IPS-15b (cell line): Measurements from ENCODE around the gene ZNF417.
"Not testable (repeated sequence)": the region's sequence is repeated elsewhere in the genome, so short reads cannot be mapped to it uniquely, and the experiment has no call there.

ENCODE experiments used
- H3K27me3 ChIP-seq: one replicate; pipeline ENCODE4 v1.6.1; 2013; ENCODE audit warnings: low read length; ENCODE audit not compliant: control insufficient read depth, insufficient read depth
- H3K36me3 ChIP-seq: one replicate; pipeline ENCODE4 v1.6.1; 2013; ENCODE audit warnings: low read length; ENCODE audit not compliant: control insufficient read depth, insufficient read depth
- H3K4me1 ChIP-seq: one replicate; pipeline ENCODE4 v1.6.1; 2013; ENCODE audit warnings: mild to moderate bottlenecking, low read length; ENCODE audit not compliant: control insufficient read depth, insufficient read depth
- H3K4me3 ChIP-seq: one replicate; pipeline ENCODE4 v1.5.1; 2013; ENCODE audit warnings: low read depth, low read length
- H3K9ac ChIP-seq: one replicate; pipeline ENCODE4 v1.6.1; 2013; ENCODE audit warnings: low read depth, mild to moderate bottlenecking, low read length
- H3K9me3 ChIP-seq: one replicate; pipeline ENCODE4 v1.6.1; 2013; ENCODE audit warnings: mild to moderate bottlenecking, low read length; ENCODE audit not compliant: control insufficient read depth, insufficient read depth

ZNF417 gene

GRCh38 chr19:57886046-57886445 is 30.3 kb downstream of the ZNF417 start:
- Histone ChIP-seq H3K9me3 (no peaks in the 10 kb centered on the region), H3K36me3 (peaks cover 18% of the 10 kb centered on the region), H3K9ac (no peak overlapping the region), H3K27me3 (no peaks in the 10 kb centered on the region), H3K4me3 (peak overlapping the region; percentile 55), H3K4me1 (peaks cover 4% of the 10 kb centered on the region)

DNA sequence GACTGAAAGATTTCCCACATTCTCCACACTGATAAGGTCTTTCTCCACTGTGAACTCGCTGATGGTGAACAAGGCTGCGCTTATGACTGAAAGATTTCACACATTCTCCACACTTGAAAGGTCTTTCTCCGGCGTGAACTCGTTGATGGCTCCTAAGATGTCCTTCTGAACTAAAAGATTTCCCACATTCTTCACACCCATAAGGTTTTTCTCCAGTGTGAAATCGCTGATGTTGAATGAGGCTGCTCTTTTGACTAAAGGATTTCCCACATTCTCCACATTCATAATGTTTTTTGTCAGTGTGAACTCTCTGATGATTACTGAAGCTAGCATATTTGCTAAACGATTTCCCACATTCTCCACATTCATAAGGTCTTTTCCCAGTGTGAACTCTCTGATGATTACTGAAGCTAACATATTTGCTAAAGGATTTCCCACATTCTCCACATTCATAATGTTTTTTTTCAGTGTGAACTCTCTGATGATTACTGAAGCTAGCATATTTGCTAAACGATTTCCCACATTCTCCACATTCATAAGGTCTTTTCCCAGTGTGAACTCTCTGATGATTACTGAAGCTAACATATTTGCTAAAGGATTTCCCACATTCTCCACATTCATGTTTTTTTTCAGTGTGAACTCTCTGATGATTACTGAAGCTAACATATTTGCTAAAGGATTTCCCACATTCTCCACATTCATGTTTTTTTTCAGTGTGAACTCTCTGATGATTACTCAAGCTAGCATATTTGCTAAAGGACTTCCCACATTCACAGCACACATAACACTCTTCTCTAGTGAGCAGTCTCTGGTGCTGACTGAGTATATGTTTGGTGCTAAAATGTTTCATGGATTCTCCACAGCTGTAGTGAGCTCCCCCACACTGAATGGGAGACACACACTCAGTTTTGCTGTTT is 42.3 kb downstream of the ZNF417 start:
- not testable (repeated sequence) for H3K27me3 ChIP-seq, H3K4me3 ChIP-seq, H3K4me1 ChIP-seq, H3K9ac ChIP-seq
- H3K36me3 ChIP-seq: peaks cover 64% of the 10 kb centered on the region
- peaks cover 25% of the 10 kb centered on the region for H3K9me3 ChIP-seq

DNA sequence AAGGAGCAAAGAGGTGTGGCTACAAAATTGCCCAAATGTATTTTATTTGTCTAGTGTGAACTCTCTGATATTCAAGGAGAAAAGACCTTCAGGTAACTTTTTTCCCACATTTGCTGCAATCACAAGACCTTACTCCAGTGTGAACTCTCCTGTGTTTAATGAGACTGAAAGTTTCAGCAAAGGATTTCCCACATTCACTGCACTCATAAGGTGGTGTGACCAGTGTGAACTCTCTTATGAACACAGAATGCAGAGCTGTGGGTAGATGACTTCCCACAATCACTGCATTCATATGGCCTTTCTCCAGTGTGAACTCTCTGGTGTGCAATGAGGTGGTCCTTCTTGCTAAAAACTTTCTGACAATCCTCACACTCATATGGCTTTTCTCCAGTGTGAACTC is 43.9 kb downstream of the ZNF417 start:
- peaks cover 25% of the 10 kb centered on the region for H3K9me3 ChIP-seq
- peaks cover 61% of the 10 kb centered on the region for H3K36me3 ChIP-seq
- no peak overlapping the region for H3K4me3 ChIP-seq

DNA sequence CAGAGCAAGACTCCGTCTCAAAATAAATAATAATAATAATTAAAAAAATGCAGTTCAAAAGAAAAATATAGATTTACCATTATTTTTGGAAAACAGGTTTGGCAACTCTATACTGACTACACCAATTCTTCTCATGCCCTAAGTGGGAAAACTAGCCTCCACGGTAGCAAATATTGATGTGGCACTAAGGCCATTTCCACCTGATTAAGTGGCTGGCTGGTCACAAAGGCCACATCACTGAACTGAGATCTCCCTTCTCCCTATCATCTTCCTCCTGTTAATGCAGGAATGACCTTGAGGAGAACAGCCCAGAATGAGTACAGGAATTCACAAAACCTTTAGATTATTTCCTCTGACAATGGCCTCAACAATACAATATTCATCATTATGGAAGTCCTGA is 46.2 kb downstream of the ZNF417 start:
- peaks cover 21% of the 10 kb centered on the region for H3K9me3 ChIP-seq
- H3K27me3 ChIP-seq: no peaks in the 10 kb centered on the region
- peaks cover 49% of the 10 kb centered on the region for H3K36me3 ChIP-seq
- H3K4me3 ChIP-seq: no peak overlapping the region
- peaks cover 2% of the 10 kb centered on the region for H3K4me1 ChIP-seq
- H3K9ac ChIP-seq: no peak overlapping the region

More for the DNA sequence above, 43.9 kb downstream of the ZNF417 start:
- Histone ChIP-seq H3K4me1 (peaks cover 2% of the 10 kb centered on the region), H3K27me3 (no peaks in the 10 kb centered on the region), H3K9ac (no peak overlapping the region)

GRCh38 chr19:57869655-57870054 is 46.7 kb downstream of the ZNF417 start:
- not testable (repeated sequence) for H3K4me3 ChIP-seq, H3K27me3 ChIP-seq, H3K4me1 ChIP-seq, H3K9ac ChIP-seq
- peaks cover 49% of the 10 kb centered on the region for H3K36me3 ChIP-seq
- peaks cover 21% of the 10 kb centered on the region for H3K9me3 ChIP-seq

DNA sequence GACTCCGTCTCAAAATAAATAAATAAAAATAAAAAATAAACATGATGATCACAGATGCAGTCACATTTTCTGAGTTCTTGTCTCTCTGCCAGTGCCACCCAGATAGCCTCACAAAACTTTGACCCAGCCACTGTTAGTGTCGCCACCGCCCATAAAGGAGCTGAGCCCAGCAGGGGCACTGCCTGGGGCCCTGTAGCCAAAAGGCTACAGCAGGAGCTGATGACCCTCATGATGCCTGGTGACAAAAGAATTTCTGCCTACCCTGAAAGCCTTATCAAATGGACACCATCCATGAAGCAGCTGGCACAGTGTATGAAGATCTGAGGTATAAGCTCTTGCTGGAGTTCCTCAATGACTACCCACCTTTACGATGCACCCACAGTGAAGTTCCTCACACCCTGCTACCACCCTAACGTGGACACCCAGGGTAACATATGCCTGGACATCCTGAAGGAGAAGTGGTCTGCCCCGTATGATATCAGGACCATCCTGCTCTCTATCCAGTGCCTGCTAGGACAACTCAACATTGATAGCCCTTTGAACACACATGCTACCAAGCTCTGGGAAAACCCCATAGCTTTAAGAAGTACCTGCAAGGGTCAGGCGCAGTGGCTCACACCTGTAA is 48.4 kb downstream of the ZNF417 start:
- Histone ChIP-seq H3K27me3 (no peaks in the 10 kb centered on the region), H3K4me3 (no peak overlapping the region), H3K36me3 (peaks cover 34% of the 10 kb centered on the region), H3K9ac (no peak overlapping the region), H3K9me3 (peaks cover 9% of the 10 kb centered on the region), H3K4me1 (peaks cover 2% of the 10 kb centered on the region)
